Mononuclear cell (primary cell): ENCODE data around the gene YTHDF1. TPM values are rescaled to one million over a fixed set of nuclear protein-coding genes. Genes with fewer than 3 reads are reported as not detected.

Experiments used
- H3K27me3 ChIP-seq: 2 replicates; pipeline ENCODE4 v1.6.0; 2011; ENCODE audit warnings: low read length, control low read depth; ENCODE audit not compliant: insufficient read depth
- H3K4me1 ChIP-seq: 2 replicates; pipeline ENCODE4 v1.5.1; 2011; ENCODE audit warnings: mild to moderate bottlenecking, low read length, control low read depth; ENCODE audit not compliant: insufficient read depth
- H3K4me3 ChIP-seq: 2 replicates; pipeline ENCODE4 v1.5.1; 2011; ENCODE audit warnings: mild to moderate bottlenecking, low read length, moderate library complexity
- H3K9me3 ChIP-seq: 2 replicates; pipeline ENCODE4 v1.5.1; 2011; ENCODE audit warnings: low read depth, mild to moderate bottlenecking, control low read depth, low read length
- total RNA-seq: library from RNA; depleted of rRNA; stranded (reverse); fragments of >200 nt; gene quantifications from one replicate; pipeline ENCODE4 v1.2.3, GENCODE V29; 2012

The YTHDF1 gene
- total RNA-seq, 1 donor, result 34.0 TPM

DNA sequence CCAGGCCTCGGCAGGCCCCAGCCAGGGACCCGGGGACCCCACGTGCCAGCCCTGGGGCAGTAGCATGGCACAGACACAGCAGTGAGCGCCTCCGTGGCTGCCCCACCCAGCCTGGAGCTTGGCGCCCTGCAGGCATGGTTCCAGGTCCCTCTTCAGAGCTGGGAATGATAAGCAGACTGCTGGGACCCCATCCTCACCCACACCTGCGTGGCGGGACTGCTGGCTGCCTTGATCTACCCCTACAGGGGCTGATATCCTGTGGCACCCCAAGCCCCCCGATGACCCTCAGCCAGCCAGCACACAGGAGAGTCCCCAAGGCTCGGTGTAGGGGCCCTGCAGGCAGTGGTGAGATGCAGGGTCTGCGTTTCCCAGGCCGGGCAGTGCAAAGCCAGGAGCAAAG is 47.1 kb downstream of the YTHDF1 start:
- Histone ChIP-seq H3K4me1 (no peaks in the 10 kb centered on the region), H3K9me3 (no peaks in the 10 kb centered on the region), H3K4me3 (no peak overlapping the region), H3K27me3 (no peaks in the 10 kb centered on the region)

GRCh38 chr20:63167918-63168520 is 47.9 kb downstream of the YTHDF1 start:
- Histone ChIP-seq H3K4me1 (no peaks in the 10 kb centered on the region), H3K9me3 (no peaks in the 10 kb centered on the region), H3K4me3 (no peak overlapping the region), H3K27me3 (no peaks in the 10 kb centered on the region)

DNA sequence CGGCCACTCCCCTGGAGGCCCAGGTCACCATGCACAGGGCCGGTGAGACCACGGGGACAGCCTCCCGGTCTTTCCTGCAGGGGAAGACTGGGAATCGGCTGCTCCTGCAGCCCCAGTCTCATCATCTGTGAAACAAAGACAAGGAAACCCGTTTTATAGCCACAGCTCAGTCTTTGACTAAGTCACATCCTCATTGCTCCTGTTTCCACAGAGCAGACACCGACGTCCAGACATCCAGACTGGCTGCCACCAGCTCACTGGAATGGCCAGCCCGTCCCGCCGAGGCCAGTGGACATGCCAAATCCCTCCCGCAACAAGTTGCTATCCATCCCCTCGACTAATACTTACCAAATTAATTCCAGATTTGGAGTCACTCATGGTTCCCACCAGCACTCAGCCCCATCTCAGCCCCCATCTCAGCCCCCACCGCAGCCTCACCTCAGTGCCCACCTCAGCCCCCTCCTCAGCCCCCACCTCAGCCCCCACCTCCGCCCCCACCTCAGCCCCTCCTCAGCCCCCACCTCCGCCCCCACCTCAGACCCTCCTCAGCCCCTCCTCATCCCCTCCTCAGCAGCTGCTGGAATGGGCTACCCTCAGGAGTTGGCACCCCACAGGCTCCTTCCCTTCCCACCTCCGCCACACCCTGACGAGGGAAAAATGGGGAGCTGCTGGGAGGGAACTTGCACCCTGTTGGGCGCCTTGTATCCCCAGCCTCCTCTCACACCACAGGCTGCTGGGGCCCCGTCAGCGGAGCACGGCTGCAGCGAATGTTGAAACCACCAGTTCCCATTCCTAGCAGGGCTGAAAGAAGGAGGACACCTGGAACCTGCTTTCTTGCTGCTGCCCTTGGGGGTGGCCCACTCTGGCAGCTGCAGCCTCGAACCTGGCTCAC is 48.7 kb downstream of the YTHDF1 start:
- Histone ChIP-seq H3K4me1 (no peaks in the 10 kb centered on the region), H3K4me3 (no peak overlapping the region), H3K27me3 (no peaks in the 10 kb centered on the region), H3K9me3 (no peaks in the 10 kb centered on the region)

DNA sequence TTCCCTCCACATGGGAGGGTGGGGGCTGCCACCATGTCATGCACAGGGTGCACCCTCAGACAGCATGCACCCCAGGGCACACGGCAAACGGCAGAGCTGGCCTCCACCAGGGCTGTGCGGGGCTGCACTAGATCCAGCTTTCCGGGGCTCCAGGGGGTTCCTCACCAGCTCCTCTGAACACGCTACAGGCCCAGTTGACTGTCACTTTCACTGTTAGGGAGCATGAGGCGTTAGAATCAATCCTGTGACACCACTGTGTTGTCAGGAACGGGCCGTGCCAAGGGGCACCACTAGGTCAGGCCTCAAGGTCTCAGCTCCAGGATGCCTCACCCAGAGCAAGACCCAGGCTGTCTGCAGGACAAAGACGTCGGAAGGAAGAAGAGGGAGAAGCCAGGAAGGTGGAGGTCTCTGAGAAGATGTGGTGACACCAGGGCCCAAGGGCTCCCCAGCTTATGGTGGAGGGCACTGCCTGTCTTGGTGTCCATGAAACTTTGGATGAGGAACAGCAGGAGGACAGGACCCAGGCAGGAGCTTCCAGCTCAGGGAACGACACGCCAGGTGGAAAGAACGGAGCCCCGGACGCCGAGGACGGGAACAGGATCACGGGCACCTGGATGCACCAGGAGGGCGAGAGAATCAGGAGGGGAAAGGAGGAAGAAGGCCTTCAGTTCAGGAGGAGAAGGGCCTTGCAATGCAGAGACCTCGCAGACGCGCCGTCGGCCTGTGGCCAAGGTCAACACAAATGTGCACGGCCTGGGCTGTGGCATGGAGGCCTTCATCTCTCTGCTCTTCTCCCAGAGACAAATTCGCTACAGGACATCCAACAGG is 49.5 kb downstream of the YTHDF1 start:
- Histone ChIP-seq H3K27me3 (no peaks in the 10 kb centered on the region), H3K4me3 (no peak overlapping the region), H3K9me3 (no peaks in the 10 kb centered on the region), H3K4me1 (no peaks in the 10 kb centered on the region)

DNA sequence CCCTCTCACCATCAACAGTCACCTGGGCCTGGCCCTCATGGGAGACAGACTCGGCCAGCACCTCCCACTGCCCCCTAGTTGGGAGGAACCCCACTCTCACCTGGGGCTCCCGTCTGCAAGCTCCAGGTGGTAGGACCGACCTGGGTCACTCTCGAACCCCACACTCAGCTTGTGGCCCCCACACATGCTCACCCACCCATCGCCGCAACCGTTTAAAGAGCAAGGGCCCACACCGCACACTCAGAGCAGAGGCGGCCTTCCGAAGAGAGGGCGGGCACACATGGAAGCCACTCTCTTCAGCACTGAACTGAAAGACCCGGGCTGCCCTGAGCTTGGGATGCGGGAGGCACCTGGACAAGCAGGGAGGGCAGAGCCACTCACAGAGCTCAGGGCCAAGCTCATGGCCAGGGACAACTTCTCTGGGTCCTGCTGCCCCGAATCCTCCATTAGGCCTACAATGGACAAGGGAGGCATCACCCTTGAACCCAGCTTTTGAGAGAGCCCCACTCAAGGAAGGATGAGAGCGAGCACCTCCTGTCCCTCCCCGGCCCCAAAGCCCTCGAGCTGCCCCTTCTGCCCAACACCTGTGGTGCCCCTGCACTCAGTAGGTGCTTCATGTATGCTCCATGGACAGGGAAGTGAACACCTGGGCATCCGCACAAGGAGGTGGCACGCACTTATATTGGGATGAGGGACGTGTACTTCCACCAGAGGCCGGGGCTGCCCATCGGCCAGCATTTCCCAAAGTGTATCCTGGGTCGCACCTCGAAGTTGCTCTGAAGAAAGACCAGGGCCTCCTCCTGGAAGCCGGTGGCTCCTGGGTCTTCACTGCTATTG is 50.4 kb downstream of the YTHDF1 start:
- H3K4me3 ChIP-seq, result no peak overlapping the region
- no peaks in the 10 kb centered on the region for H3K4me1 ChIP-seq
- H3K9me3 ChIP-seq, result no peaks in the 10 kb centered on the region
- no peaks in the 10 kb centered on the region for H3K27me3 ChIP-seq

- Histone ChIP-seq H3K27me3 (no peaks in the 10 kb centered on the region), H3K4me1 (no peaks in the 10 kb centered on the region), H3K9me3 (no peaks in the 10 kb centered on the region), H3K4me3 (no peak overlapping the region)
Measured at GRCh38 chr20:63164484-63165355, 51.2 kb downstream of the YTHDF1 start.

DNA sequence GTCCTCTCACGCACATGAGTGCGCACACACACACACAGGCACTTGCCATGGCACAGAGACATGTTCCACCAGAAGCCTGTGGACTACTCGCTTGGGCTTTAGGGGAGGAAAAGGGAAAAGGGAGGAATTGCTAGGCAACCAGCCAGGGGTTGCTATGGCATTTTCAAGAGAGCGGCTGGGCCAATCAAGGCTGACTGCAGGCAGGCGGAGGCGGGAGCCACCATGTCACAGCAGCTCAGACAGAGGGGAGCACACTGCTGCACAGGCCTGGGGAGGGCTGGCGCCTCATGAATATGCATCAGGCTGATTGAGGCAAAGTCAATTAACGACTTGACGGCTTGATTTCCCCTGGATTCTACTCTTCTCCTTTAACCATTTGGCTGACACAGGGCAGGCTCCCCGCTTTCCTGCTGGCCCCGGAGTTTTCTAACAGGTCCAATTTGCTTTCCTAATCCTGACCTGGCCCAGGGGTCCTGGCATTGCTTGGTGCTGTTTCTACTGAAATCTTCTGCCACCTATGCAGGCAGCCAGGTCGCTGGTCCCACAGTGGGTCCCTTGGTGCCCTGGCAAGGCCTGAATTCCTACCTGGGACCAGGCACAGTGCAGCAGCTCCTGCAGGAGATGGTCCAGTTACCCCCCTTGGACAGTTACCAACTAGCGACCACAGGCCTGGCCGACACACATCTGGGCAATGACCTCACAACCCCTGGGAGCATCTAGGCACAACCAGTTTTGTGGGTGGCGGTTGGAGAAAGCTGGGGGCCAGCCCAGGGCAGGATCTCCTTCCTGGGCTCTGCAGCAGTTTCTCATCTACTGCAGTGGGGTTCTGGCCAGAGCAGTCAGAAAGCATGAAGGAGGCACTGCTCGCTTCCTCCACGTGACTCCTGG is 52.1 kb downstream of the YTHDF1 start:
- H3K4me3 ChIP-seq, result no peak overlapping the region
- H3K27me3 ChIP-seq, result no peaks in the 10 kb centered on the region
- no peaks in the 10 kb centered on the region for H3K9me3 ChIP-seq
- H3K4me1 ChIP-seq, result no peaks in the 10 kb centered on the region

- Histone ChIP-seq H3K4me1 (no peaks in the 10 kb centered on the region), H3K4me3 (no peak overlapping the region), H3K9me3 (no peaks in the 10 kb centered on the region), H3K27me3 (no peaks in the 10 kb centered on the region)
Measured at GRCh38 chr20:63163171-63163570, 52.8 kb downstream of the YTHDF1 start.

DNA sequence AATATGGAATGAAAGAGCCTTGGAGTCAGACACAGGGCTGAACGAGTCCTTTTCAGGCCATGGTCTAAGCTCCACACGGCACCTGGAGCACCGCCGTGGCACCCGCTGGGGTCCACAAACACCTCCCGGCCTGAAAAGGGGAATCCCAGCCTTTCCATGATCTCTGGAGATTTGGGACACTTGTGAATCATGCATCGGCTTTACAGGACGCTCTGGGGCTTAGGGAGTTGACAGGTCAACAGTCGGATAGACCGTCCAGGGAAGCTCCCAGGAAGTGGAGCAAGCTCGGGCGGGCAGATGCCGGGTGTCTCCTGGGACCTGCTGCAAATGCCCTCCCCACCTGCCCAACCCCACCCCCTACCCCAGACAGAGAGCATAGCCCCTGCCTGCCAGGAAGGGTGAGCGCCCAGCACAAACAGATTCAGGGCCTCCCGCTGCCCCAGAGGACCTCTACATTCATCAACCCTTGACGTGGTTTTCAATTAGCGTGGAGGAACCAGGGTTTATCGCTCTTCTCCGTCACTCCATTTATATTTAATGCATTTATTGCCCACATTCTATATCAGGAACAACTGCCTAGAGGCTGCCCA is 53.6 kb downstream of the YTHDF1 start:
- H3K9me3 ChIP-seq, result no peaks in the 10 kb centered on the region
- H3K4me3 ChIP-seq, result no peak overlapping the region
- H3K4me1 ChIP-seq, result no peaks in the 10 kb centered on the region
- no peaks in the 10 kb centered on the region for H3K27me3 ChIP-seq

GRCh38 chr20:63161176-63161651 is 54.7 kb downstream of the YTHDF1 start:
- no peak overlapping the region for H3K4me3 ChIP-seq
- H3K4me1 ChIP-seq, result no peaks in the 10 kb centered on the region
- H3K27me3 ChIP-seq, result no peaks in the 10 kb centered on the region
- H3K9me3 ChIP-seq, result no peaks in the 10 kb centered on the region

- no peaks in the 10 kb centered on the region for H3K27me3 ChIP-seq
- H3K4me3 ChIP-seq, result no peak overlapping the region
- H3K9me3 ChIP-seq, result no peaks in the 10 kb centered on the region
- no peaks in the 10 kb centered on the region for H3K4me1 ChIP-seq
Measured at GRCh38 chr20:63160641-63161175, 55.2 kb downstream of the YTHDF1 start.

- Histone ChIP-seq H3K4me1 (no peaks in the 10 kb centered on the region), H3K9me3 (no peaks in the 10 kb centered on the region), H3K4me3 (no peak overlapping the region), H3K27me3 (no peaks in the 10 kb centered on the region)
Measured at GRCh38 chr20:63159826-63160640, 55.9 kb downstream of the YTHDF1 start.
